ENCODE measurements around the gene LRRC72. TPM values are rescaled to one million over a fixed set of nuclear protein-coding genes. Genes with fewer than 3 reads are reported as not detected.

LRRC72 gene
- polyA plus RNA-seq, 1 donor (not counting 4 experiments of a cell fraction or from before 2014, with no cell fraction given) = not detected

DNA sequence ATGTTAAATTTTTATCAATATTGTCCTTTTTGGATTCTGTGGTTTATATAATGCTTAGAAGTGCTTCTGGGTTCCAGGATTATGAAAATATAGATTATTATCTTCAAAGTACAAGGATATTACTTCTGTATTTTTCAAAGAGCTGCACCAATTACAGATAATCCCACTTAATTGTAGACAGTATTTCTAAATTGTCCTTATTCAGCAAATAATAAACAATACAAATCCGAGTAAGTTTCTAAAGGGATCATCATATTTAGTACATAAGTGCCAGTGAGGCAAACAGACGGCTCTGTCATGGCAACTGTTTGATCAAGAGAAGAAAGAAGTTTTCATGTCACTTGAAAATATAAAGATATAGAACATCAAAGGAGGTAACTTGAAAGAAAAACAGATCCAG lies 99.8 kb downstream of the LRRC72 start:
- Histone ChIP-seq H4K20me1 (ENCODE audit: control insufficient read depth, extremely low read depth, insufficient read depth, low read length) (no peaks in the 10 kb centered on the region), H3K27ac (ENCODE audit: control insufficient read depth, insufficient read depth, low read length) (no peak overlapping the region), H3K9me3 (ENCODE audit: control insufficient read depth, low read depth, low read length) (no peaks in the 10 kb centered on the region), H3K9ac (ENCODE audit: control insufficient read depth, extremely low read depth, insufficient read depth, low read length) (no peak overlapping the region), H3K9me1 (ENCODE audit: control insufficient read depth, extremely low read depth, insufficient read depth, low read length) (no peaks in the 10 kb centered on the region), H3K4me2 (ENCODE audit: control insufficient read depth, extremely low read depth, insufficient read depth, low read depth, low read length) (no peak overlapping the region), H2AFZ (ENCODE audit: control insufficient read depth, low read length) (no peak overlapping the region), H3K27me3 (ENCODE audit: control insufficient read depth, extremely low read depth, insufficient read depth, low read length) (no peaks in the 10 kb centered on the region), H3K79me2 (ENCODE audit: control insufficient read depth, insufficient read depth, low read length) (no peaks in the 10 kb centered on the region), H3K4me3 (ENCODE audit: control insufficient read depth in 2 of 3, extremely low read depth in 1 of 3, insufficient read depth in 2 of 3, low read depth in 1 of 3, low read length in 3 of 3) (no peak overlapping the region), H3K36me3 (ENCODE audit: control insufficient read depth in 2 of 2, extremely low read depth in 1 of 2, insufficient read depth in 2 of 2, low read length in 2 of 2) (peaks cover 0 to 3% of the 10 kb centered on the region in 2 experiments), H3K4me1 (ENCODE audit: control insufficient read depth, extremely low read depth, insufficient read depth, low read length) (no peaks in the 10 kb centered on the region)
- dilution Hi-C loops (cut with MboI; ENCODE audit: extremely low pct_ligation_motif_present, low sequenced_read_pairs) = no loop called here
- TF ChIP-seq EZH2 (IDR thresholded peaks at IDR 0.05; ENCODE audit: low read length) = no peak
- TF ChIP-seq, protein P1, sequence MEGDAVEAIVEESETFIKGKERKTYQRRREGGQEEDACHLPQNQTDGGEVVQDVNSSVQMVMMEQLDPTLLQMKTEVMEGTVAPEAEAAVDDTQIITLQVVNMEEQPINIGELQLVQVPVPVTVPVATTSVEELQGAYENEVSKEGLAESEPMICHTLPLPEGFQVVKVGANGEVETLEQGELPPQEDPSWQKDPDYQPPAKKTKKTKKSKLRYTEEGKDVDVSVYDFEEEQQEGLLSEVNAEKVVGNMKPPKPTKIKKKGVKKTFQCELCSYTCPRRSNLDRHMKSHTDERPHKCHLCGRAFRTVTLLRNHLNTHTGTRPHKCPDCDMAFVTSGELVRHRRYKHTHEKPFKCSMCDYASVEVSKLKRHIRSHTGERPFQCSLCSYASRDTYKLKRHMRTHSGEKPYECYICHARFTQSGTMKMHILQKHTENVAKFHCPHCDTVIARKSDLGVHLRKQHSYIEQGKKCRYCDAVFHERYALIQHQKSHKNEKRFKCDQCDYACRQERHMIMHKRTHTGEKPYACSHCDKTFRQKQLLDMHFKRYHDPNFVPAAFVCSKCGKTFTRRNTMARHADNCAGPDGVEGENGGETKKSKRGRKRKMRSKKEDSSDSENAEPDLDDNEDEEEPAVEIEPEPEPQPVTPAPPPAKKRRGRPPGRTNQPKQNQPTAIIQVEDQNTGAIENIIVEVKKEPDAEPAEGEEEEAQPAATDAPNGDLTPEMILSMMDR (optimal IDR thresholded peaks at IDR 0.05 in 1 of 3, IDR thresholded peaks at IDR 0.05 in 1 of 3, conservative IDR thresholded peaks at IDR 0.05 in 1 of 3; ENCODE audit: extremely low read depth in 1 of 3, insufficient read depth in 2 of 3, low read length in 3 of 3) = no peak
- DNase-seq (ENCODE audit: low read depth, low spot score) (no peak), FAIRE-seq (no peak)

DNA sequence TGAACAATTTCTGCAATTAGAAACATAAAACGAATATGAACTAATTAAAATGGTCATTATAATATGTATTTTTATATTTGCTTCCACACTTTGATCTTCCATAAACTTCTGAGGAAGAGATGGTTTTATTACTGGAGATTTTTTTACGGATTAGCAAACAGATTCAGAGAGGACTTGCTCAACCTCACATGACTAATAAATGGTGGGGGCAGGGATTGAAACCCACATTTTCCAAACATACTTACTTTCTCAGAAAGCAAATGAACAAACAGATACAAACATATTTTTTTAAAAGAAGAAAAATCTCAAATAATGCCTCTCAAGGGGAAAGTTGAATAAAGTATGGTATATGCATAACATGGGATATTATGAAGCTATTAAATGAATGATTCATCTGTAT lies 100.6 kb downstream of the LRRC72 start:
- Histone ChIP-seq H3K9ac (ENCODE audit: control insufficient read depth, extremely low read depth, insufficient read depth, low read length) (no peak overlapping the region), H3K9me1 (ENCODE audit: control insufficient read depth, extremely low read depth, insufficient read depth, low read length) (no peaks in the 10 kb centered on the region), H3K4me1 (ENCODE audit: control insufficient read depth, extremely low read depth, insufficient read depth, low read length) (no peaks in the 10 kb centered on the region), H3K4me3 (ENCODE audit: control insufficient read depth in 2 of 3, extremely low read depth in 1 of 3, insufficient read depth in 2 of 3, low read depth in 1 of 3, low read length in 3 of 3) (no peak overlapping the region), H3K9me3 (ENCODE audit: control insufficient read depth, low read depth, low read length) (no peaks in the 10 kb centered on the region), H3K79me2 (ENCODE audit: control insufficient read depth, insufficient read depth, low read length) (no peaks in the 10 kb centered on the region), H3K4me2 (ENCODE audit: control insufficient read depth, extremely low read depth, insufficient read depth, low read depth, low read length) (no peak overlapping the region), H3K27ac (ENCODE audit: control insufficient read depth, insufficient read depth, low read length) (no peak overlapping the region), H3K36me3 (ENCODE audit: control insufficient read depth in 2 of 2, extremely low read depth in 1 of 2, insufficient read depth in 2 of 2, low read length in 2 of 2) (peaks cover 0 to 3% of the 10 kb centered on the region in 2 experiments), H4K20me1 (ENCODE audit: control insufficient read depth, extremely low read depth, insufficient read depth, low read length) (no peaks in the 10 kb centered on the region), H2AFZ (ENCODE audit: control insufficient read depth, low read length) (no peak overlapping the region), H3K27me3 (ENCODE audit: control insufficient read depth, extremely low read depth, insufficient read depth, low read length) (no peaks in the 10 kb centered on the region)
- dilution Hi-C loops (cut with MboI; ENCODE audit: extremely low pct_ligation_motif_present, low sequenced_read_pairs) = no loop called here
- no peak for DNase-seq (ENCODE audit: low read depth, low spot score)
- TF ChIP-seq, protein P1 (optimal IDR thresholded peaks at IDR 0.05 in 1 of 3, IDR thresholded peaks at IDR 0.05 in 1 of 3, conservative IDR thresholded peaks at IDR 0.05 in 1 of 3; ENCODE audit: extremely low read depth in 1 of 3, insufficient read depth in 2 of 3, low read length in 3 of 3) = no peak
- no peak for TF ChIP-seq EZH2 (IDR thresholded peaks at IDR 0.05; ENCODE audit: low read length)
- FAIRE-seq = no peak

All from keratinocyte (primary cell).